NCI-H2196 treated with DMSO at 0.1 percent for 48 hours (cell line): ENCODE results near the gene ANOS1.
"Not testable (repeated sequence)": the region's sequence is repeated elsewhere in the genome, so short reads cannot be mapped to it uniquely, and the experiment has no call there.

Experiments
- DNase-seq: peaks from one replicate; lab custom pipeline; 2025; ENCODE audit not compliant: unreplicated experiment; lab: John Stamatoyannopoulos, UW

Gene ANOS1, protein sequence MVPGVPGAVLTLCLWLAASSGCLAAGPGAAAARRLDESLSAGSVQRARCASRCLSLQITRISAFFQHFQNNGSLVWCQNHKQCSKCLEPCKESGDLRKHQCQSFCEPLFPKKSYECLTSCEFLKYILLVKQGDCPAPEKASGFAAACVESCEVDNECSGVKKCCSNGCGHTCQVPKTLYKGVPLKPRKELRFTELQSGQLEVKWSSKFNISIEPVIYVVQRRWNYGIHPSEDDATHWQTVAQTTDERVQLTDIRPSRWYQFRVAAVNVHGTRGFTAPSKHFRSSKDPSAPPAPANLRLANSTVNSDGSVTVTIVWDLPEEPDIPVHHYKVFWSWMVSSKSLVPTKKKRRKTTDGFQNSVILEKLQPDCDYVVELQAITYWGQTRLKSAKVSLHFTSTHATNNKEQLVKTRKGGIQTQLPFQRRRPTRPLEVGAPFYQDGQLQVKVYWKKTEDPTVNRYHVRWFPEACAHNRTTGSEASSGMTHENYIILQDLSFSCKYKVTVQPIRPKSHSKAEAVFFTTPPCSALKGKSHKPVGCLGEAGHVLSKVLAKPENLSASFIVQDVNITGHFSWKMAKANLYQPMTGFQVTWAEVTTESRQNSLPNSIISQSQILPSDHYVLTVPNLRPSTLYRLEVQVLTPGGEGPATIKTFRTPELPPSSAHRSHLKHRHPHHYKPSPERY

DNA sequence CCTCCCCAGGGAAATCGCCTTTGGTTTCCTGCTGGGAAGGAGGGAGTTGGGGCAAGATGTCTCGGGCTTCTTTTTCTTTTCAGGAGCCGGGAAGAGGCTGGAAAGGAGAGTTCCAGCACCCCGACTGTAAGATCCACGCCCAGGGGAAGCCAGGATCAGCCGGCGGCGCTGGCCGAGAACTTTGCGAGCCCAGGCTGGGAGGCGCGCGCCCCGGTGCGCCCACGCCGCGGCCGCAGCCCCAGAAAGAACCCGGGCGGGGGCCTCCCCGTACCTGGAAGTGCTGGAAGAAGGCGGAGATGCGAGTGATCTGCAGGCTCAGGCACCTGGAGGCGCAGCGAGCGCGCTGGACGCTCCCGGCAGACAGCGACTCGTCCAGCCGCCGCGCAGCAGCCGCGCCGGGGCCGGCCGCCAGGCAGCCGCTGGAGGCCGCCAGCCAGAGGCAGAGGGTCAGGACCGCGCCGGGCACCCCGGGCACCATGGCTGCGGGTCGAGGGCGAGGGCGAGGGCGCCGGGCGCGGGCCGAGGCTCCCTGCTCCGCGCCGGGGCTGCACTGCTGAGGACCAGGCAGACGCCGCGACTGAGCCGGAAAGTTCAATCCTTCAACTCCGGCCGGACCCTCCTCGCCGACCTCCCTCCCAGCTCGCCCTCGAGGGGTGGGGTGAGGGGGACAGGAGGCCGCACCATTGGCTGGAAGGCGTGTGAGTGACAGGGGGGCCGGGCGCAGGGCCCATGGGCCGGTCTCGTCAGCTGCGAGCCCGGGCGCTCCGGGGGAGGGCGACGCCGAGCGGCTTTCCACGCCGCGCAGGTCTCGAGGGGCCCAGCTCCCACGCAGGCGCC, at the start of gene ANOS1:
TSS of gene ANOS1 (minus strand) at position 579 of the 837 bp plus-strand sequence. CDS start at position 478, 101 bp downstream.
- DNase-seq: no peak

DNA sequence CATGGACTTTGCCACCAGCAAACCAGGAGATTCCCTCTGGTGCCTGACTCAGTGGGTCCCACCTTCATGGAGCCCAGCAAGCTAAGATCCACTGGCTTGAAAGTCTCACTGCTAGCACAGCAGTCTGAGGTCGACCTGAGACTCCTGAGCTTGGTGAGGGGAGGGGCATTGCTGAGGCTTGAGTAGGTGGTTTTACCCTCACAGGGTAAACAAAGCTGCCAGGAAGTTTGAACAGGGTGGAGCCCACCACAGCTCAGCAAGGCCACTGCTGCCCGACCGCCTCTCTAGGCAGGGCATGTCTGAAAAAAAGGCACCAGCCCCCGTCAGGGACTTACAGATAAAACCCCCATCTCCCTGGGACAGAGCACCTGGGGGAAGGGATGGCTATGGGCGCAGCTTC, 41.2 kb upstream of the ANOS1 start:
- no peak for DNase-seq

DNA sequence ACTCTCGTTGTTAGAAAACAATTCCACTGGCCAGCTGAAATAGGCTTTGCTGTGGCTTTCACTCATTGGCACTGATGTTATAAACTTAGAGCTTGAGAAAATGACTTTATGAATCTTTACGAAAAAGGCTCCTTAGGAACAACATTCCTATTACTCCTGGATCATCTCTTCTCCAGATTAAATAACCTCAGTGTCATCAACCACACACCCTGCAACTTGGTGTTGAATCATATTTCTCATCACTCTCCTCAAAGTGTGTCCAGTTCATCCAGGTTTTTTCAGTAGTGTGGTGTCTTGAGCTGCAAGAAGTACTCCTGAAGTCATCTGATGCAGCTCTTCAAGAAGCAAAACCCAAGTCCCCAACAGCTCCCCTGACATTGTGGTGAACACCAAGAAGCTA, 28.1 kb upstream of the ANOS1 start:
- DNase-seq: no peak

DNA sequence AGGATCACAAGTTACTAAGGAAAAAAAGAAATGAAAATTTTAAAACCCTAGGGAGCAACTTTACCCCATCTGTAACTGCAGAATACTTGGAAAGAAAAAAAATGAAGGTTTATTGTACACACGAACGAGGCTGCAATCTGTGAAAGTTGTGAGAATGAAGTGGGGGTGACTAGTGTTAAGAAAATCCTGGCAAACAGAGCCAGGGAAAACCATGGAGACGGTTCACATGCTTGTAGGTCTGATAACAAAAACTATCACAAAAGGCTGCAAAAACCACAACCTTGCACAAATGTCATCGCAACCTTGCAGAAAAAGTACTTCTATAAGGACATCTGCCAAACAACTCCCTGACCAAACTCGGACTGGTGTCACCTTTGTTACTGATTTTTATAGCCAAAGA, 26.8 kb upstream of the ANOS1 start:
- not testable (repeated sequence) for DNase-seq

DNA sequence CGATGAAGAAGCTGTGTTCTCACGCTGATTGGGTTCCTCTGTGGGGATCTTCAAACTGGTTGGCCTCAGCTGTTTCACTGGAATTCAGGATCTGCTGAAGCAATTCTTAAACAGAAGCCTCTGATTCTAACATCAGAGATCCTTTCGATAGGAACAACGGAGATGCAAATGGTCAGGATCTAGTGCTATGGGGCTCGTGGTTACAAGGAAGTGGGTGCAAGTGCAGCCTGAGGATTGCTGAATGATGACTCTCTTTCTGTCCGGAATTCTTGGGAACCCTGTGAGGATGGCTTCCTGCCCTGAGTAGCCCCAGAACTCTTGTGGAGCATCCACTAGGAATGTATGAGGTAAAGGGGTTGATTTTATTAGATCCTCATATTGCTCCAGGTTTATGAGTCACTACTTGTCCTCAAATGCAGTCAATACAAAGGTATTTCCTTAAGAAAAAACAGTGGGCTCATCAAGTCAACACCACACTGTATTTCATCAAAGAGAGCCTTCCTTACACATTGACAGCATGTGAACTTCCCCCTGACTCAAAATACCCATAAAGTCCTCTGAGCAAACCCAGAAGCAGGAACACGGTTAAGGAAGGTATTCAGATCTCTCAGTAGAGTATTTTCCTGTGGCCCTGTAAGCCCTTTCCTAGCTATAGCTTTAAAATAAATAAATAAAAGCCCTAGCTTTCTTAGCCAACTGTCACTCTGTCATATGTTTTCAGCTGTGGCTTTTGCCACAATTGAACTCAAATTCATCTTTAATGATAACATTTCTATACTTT, 25.9 kb upstream of the ANOS1 start:
- DNase-seq: not testable (repeated sequence)

DNA sequence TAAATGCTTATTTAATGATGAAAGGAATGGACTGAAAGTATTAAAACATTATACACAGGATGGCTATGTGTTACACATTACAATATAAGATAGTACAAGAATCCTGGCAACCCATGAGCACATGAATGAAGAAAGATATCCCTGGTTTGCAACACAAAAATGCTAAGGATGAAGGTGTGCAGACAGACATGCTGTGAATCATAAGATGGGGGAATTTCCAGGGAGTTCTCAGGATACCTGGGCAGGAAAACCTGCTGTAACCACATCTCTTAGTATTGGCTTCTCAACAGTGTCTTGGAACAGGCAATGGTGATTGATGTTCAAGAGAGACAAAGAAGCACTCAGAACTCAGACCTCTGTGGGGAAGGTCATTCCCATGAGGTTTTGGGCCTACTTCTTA, 23.9 kb upstream of the ANOS1 start:
- DNase-seq: no peak

DNA sequence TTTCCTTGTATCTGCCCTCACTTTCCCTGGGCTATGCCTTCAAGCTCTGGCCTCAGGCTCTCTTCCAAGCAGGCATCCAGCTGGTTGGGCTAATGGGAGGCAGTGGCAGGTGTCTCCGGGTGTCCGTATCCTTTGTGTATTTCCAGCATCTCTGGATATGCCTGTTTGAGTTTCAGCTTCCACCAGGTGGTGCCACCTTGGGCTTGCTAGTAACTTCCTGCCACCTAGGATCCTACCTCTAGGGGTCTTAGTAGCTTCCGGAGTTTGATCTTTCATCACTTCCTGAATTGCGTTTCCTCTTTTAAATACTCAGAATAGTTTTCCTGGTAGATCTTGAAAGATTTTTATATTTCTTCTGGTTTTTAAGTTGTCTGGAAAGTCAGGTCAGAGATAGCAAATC, 23.2 kb upstream of the ANOS1 start:
- DNase-seq: no peak

DNA sequence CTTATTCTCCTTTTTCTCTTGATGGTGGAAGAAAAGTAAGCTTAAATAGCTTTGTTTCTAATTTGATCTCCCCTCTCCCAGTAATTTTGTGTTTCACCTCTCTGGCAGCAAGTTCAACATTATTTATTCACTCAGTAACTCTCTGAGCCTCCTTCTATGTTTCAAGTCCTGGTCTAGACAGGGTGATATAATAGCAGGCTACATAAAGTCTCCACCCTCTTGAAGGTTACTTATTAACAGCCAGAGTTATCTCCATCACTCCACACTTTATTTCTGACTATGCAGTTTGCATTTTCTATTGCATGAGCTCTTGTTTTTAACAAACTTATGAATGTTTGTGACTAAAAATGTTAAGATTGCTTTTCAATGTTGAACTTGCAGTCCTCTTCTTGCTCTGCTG, 17.8 kb upstream of the ANOS1 start:
- DNase-seq: no peak

DNA sequence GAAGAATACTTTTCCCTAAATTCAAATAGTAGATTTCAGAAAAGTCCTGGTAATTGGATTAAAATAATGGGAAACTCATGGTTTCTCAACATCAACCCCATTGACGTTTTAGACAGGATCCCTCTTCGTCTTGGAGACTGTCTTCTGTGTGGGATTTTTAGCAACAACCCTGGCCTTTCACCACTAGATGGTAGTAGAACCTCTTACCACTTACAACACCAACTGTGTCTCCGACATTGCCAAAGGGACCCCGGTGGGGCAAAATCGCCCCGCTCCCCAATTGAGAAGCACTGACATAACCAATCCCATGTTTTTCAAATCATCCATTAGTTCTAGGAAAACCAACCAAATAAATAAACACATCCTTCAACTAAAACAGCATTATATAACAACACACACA, 16.9 kb upstream of the ANOS1 start:
- no peak for DNase-seq

DNA sequence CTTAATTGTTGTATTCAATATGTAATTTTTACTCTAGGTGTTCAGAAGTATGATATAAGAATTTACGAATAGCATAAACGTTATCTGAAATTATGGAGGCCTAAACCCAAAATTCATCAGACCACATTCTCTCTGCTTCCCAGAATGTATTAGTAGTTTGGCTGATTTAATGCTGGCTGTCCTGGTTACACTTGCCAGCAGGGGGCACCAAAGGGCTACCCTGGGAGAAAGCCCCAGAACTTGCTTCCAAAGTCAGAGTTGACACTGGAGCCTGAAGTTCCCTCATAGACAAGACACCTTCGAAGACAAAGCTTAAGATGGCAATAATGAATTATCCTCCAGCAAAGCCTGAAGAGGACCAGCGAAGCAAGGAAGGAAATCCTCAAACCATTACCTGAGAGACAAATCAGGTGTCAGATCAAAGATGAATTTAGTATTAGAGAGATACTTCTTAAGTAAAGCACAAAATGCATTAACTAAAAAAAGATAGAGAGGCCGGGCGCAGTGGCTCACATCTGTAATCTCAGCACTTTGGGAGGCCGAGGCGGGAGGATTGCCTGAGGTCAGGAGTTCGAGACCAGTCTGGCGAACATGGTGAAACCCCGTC, 11.3 kb upstream of the ANOS1 start:
- no peak for DNase-seq

DNA sequence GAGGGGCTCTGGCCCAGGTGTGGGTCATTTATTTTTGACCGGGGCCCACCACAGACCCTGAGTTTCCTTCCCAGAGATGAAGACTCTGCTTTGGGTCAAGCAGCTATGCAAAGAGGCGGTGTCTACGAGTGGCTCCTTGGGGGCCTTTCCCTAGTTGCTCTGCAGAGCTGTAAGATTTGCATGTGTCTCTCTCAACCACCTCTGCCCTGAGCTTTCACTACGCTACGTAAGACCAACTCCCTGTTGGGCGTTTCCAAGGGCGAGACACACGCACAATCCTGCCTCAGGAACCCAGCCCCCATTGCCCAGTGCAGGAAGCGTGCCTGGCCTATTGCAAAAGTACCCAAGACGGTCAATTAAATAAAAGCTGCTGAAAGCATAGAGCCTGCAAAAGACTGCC, 10.0 kb upstream of the ANOS1 start:
- DNase-seq: no peak

DNA sequence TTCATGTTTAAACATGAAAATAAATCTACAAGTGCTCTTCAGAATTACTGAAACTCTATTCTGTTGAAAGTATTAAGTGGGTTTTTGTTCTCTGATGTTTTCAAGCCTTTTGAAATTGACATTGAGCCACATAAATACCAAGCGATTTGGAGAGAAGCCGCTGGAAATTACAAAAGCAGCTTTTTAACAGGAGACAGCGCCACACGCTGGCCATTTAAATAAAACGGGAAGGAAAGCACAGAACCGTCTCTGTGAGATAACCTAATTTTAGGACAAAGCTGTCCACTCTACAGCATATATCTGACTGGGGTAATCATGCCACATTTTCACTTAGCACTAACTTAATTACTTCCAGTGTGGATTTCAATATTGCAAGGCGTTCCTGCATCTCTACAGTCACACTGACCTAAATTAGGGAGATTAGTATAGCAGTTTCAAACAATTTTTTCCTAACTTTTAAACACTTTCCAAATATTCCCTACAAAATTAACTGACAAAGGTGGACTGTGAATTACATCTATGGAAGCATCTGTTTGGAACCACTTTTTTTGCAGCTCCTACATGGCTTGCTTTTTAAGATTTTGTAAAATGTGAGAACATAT, 6.8 kb upstream of the ANOS1 start:
- DNase-seq: peak; percentile 24

DNA sequence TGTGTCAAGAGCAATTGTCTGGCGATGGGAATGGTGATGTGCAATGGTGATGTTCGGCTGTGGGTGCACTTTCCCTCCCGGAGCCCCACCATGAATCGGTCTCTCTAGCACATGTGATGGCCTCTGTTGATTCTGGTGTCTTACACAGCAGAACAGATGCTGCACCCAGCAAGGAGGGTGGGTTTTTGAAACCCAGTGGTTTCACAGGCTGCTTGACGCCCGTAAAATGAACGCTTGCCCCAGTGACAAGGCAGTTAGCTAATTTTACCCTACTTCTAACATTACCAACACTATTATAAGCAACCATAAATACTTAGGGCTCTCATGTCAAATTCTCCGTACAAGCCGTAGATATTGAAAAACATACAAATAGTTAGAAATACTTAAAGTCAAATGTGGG, 5.9 kb upstream of the ANOS1 start:
- DNase-seq: no peak

DNA sequence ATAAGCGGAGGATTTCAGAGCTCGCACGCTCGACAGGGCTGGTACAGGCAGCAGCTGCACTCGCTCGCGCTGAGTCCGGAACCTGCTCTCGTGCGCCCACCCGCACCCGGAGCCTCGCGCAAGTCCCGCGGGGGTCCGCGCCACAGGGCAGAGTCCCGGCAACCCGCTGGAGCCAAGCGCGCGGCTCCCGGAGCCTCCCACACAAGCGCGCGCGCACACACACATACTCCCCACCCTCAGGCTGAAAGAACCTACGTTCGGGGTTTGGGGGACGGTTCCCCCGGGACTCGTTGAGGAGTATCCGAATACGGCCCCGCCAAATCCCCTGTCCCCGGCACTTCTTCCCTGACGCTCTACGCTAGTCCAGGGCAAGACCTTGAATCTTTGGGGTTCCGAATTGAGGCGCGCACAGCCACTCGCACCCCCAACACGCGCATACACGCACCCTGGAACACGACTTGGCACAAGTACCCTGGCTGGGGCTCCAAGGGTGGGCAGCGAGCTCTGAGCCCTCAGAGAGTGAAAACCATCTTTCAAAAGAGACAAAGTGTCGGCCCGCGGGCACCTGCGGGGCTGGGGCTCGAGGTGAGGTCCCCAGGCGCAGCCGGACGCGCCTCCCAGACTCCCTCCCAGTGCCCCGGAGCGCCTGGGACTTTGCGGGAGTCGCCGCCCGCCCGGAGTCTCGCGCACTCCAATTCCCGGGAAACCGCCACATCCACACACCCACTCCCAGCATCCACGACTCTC, 952 bp downstream of the ANOS1 start:
- DNase-seq: no peak

DNA sequence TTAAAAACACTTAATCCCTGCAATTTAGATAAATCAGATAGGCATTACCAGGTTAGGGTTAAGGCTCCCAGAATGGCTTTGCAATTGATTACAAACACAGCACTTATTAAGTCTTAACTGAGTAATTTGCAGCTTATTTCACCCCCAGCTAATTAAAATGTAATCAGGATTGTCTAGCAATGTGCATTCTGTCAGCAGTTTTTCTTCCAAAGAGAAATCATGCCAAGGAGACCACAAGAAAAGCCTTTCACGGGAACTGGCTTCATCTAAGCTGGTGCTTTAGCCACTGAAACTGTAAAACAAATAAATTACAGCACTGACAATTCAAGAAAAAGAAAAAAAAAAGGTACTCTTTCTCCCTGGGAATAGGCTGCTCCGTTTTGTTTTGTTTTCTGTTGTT, 2.1 kb downstream of the ANOS1 start:
- DNase-seq: no peak

DNA sequence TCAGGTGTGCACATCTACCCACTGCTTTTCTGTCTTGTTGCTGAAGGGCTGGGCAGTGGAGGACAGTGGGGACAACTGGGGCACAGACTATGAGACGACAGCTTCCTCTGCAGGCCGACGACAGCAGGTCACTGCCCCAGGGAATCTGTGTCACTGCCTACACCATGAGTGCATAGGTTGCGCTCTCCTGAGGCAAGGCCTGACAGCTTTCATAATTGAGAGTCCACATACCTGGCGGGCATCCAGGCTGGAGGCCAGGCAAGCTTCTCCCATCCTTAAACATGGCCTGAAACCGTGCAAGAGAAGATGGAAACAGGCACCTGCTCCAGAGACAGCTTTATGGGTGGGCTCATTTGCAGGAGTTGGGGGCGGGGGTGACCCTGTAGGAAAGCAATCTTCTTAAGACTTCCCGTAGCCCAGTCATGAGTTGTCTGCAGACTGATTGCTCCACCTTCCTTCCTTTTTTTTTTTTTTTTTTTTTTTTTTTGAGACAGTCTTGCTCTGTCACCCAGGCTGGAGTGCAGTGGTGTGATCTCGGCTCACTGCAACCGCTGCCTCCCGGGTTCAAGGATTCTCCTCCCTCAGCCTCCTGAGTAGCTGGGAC, 2.9 kb downstream of the ANOS1 start:
- no peak for DNase-seq

DNA sequence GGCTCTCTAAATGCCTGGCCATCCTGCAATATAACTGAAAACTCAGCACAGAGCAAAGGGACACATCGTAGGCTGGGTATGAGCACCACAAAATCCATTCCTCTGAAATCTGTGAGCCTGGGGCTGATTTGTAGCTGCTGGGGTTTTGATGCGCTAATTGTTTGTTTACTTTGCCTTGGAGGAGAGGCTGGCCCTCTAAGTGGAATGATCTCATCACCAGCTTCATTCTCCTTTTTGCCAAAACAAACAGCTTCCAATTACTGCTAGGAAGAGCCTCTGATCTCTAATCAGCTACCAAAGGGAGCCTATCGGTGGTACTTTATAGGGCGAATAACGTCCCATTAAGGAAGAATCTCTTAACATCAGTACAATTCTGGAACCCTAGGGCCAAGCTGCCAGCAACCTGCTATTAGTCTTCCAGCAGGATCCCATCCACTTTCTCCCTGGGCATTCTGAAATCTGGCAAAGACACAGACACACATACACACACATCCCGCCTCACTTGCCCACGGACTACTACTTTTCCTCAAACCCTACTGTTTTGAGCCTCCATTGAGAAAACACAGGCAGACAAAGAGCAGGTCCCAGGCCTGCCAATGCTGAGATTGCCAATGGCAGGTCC, 5.8 kb downstream of the ANOS1 start:
- DNase-seq: peak; percentile 69

DNA sequence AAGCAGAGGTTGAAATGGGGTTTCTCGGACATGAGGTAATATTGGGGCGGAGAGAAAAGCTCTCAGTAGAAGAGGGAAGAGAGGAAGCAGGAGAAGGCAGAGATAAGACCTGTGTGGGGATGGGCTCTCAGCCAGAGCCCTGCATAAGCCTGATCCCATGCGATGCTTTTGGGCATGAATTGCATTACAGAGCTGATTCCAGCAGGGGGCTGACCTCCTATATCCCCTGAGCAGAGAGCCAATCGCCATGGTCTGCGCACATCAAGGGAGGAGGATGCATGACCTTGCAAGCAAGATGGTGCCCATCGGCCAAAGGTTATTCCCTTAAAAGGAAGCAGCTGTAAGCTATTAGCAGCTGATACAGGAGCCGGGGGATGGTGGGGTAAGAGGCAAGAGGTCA, 7.6 kb downstream of the ANOS1 start:
- no peak for DNase-seq

DNA sequence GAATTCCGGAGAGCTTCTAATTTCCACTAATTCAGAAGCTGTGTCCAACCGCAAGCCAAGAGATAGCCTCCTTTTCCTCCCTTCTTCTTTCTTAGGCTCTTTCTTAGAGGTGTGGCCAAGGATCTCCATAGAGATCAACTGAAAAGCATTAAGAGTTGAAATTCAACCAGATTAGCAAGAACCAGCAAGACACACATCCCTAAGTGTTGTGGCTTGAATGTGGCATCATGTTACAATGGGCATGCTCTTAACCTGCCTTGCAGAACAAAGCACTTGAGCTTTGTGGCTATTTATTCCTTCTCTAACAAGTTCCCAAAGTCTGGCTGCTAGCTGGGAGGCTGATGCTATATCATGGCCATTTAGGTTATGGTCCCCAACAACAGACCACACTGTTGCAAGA, 10.4 kb downstream of the ANOS1 start:
- no peak for DNase-seq
